Measurements from ENCODE around the gene GREB1.

The GREB1 gene, protein sequence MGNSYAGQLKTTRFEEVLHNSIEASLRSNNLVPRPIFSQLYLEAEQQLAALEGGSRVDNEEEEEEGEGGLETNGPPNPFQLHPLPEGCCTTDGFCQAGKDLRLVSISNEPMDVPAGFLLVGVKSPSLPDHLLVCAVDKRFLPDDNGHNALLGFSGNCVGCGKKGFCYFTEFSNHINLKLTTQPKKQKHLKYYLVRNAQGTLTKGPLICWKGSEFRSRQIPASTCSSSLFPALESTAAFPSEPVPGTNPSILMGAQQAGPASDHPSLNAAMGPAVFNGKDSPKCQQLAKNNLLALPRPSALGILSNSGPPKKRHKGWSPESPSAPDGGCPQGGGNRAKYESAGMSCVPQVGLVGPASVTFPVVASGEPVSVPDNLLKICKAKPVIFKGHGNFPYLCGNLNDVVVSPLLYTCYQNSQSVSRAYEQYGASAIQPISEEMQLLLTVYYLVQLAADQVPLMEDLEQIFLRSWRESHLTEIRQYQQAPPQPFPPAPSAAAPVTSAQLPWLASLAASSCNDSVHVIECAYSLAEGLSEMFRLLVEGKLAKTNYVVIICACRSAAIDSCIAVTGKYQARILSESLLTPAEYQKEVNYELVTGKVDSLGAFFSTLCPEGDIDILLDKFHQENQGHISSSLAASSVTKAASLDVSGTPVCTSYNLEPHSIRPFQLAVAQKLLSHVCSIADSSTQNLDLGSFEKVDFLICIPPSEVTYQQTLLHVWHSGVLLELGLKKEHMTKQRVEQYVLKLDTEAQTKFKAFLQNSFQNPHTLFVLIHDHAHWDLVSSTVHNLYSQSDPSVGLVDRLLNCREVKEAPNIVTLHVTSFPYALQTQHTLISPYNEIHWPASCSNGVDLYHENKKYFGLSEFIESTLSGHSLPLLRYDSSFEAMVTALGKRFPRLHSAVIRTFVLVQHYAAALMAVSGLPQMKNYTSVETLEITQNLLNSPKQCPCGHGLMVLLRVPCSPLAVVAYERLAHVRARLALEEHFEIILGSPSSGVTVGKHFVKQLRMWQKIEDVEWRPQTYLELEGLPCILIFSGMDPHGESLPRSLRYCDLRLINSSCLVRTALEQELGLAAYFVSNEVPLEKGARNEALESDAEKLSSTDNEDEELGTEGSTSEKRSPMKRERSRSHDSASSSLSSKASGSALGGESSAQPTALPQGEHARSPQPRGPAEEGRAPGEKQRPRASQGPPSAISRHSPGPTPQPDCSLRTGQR (N-terminal part only)

DNA sequence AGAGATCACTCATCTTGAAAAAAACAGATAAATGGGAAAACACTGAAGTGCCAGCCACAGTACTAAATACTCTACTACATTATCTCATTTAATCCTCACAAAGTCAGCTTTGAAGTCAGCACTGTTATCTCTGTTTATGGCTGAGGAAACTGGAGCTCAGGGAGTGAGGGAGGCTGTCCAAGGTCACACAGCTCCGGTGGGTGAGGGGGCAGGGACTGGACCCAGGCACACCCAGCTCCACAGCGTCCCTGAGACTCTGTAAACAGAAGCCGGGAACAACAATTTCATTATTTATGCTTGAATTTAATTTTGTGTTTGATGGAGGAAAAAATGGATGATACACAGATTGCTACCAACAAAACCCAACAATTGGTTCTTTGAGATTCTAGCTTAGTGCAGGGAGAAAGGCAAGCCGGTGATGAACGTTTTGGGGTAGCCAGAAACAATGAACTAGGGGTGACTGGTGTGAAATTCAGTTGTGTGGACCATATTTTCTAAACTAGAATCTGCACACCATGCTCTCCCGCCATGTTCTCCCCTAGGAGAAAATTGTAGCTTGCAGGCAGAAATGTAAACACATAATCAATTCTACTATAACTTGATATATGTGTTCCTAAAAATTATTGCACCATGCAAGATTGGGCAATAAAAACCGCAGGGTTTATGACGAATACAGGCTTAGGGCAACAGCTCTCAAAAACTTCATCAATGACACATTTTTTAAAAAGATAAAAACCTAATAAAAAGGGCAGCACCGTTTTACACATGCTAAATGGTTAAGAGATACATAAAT, at the start of gene GREB1:
Gene GREB1 (plus strand): TSS at position 768 of the 793 bp plus-strand sequence. CDS start 22,570 bp downstream, outside the sequence.
- DNase-seq (ENCODE audit: low read depth) = no peak

DNA sequence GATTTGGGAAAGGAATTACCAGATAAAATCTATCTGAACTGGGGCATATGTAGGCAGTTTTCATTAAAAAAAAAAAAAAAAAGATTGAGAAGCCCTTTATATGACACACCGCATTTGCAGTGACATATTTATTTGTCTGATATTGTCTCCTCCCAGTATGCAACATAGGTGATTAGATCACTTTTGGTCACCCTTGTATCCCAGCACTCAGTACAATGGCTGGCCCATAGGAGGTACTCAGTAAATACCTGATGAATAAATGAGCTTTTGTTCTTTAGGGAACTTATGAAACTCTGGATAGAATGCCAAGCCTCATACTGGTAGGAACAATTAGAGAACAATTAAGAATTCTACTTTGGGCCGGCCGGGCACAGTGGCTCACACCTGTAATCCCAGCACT, 45.0 kb upstream of the GREB1 start:
- no peak for DNase-seq (ENCODE audit: low read depth)

DNA sequence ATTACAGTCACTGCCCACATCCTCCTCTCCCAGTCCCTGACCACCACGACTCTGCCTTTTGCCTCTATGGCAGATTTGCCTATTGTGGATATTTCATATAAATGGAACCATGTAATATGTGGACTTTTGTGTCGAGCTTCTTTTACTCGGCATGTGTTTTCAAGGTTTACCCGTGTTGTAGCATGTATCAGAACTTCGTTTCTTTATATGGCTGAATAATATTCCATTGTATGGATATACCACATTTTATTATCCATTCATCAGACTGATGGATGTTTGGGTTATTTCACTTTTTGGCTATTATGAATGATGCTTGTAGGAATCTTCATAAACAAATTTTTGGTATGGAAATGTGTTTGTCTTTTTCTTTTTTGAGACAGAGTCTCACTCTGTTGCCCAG, 43.7 kb upstream of the GREB1 start:
- DNase-seq (ENCODE audit: low read depth) = no peak

DNA sequence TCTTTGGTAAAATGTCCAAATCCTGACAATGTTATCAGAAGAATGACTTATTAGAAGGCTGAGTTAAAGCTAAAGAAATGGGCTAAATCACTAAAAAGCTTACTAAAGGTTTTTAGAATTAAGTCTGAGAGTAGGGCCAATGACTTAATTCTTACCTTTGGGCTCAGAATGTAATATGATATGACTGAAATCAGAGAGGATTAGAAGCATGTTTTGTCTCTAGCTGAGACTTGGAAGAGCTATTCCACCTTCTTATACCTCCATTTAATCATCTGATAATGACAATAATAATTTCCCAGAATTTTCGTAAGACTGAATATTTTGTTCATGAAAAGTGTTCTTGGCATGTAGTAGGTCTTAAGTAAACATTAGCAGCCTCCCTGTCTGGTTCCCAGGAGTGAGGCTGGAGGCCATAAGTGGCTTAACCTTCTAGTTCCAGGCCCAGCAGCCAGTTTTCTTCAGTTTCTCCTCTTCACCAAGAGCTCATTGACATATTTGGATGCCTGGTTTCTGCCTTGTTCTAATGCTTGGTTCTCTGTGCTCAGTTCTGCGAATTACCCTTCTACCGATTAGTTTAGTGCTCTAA, 42.4 kb upstream of the GREB1 start:
- DNase-seq (ENCODE audit: low read depth) = no peak

DNA sequence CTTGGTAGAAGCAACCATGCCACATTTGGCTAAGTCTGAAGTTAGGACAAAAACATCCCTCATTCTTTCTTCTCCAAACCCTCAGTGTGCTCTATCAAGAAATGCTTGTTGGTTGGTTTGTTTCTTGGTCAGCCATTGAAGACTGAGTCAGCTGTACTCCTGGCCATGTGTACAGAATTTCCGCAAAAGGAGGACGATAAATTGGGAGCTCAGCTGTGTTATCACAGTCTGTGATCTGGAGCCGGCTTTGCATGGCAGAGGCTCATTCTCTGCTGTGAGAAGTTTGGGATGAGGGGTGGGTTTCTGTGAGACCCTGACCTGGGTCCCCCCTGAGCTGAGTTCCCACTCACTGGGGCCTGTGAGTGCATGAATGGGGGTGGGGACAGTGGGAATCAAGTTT, 41.6 kb upstream of the GREB1 start:
- DNase-seq (ENCODE audit: low read depth) = no peak

DNA sequence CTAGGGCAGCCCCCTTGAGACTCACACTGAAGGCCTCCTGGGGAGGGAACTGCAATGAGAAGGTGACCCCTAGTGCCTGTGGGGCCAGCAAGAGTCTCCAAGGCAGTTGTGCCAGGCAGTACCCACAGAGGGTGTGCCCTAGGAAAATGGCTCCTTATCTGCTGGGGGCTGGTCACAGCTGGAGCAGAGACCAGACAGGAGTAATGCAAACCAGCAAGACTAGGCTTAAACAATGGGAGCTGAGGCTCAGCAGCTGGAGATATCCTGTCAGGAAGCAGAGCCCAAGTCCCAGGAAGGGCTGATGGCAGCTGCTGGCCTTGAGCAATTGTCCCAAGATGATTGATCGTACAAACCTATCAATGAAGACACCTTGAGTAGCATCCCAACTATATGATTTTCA, 41.1 kb upstream of the GREB1 start:
- DNase-seq (ENCODE audit: low read depth) = no peak

DNA sequence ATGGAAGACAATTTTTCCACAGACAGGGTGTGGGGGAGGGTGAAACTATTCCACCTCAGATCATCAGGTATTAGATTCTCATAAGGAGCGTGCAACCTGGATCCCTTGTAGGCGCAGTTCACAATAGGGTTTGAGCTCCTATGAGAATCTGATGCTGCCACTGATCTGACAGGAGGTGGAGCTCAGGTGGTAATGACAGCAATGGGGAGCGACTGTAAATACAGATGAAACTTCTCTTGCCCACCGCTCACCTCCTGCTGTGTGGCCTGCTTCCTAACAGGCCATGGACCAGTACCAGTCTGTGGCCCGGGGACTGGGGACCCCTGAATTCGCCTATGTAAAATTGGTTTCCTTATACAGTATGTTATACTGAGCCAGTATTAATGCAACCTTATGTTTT, 40.6 kb upstream of the GREB1 start:
- no peak for DNase-seq (ENCODE audit: low read depth)

DNA sequence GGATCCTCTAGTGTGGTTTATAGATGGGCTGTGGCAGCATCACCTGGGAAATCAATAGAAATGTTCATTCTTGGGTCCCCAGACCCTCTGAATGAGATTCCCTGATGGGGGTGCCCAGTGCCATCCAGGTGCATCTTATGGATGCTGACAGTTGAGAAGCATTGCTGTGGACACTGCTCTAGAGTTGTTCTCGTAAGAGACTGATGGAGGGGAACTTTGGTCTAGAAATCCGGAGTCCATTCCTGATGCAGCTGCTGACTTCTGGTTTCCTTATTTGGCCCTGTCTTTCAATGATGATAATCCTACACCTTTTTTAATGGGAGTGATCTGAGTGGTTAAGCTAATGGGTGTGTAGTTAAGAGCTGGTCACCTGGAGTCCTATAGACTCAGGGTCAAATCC, 39.5 kb upstream of the GREB1 start:
- DNase-seq (ENCODE audit: low read depth) = no peak

DNA sequence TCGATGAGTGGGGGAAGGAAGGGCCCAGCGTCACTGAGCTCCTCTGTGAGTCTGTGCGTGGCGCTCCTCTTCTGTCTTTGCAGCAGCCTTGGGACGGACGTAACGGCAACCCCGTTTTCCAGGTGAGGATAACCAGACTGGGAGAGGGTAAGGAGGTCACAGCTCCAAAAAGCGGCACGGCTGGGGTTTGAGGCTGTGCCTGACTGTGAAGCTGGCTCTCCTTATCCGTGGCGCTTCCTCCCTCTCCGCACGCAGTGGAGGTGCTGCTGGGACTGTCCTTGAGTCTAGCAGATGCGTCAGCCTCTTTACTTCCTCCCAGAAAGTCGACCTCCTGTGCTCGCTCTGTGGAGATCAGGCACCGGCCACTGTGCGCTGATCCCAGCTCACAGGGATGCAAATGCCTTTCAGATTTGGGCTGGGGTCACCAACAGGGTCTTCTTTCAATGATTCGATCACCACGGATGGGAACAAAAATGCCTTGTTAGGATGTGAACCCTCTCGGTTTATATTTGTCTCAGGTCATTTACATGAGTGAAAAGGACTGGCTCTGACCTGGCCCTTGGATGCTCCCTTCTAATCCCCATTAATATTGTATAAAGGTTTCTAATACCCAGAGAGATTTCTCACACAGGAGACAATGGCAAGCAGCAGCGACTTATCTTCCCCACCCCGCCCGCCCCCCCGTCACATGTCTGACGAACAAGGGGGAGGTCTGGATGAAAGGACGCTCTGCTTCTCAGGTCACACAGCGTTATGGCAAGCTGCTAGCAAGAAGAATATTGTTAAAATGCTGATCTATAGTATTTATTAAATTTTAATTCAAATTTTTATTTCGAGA, 37.8 kb upstream of the GREB1 start:
- DNase-seq (ENCODE audit: low read depth) = no peak

DNA sequence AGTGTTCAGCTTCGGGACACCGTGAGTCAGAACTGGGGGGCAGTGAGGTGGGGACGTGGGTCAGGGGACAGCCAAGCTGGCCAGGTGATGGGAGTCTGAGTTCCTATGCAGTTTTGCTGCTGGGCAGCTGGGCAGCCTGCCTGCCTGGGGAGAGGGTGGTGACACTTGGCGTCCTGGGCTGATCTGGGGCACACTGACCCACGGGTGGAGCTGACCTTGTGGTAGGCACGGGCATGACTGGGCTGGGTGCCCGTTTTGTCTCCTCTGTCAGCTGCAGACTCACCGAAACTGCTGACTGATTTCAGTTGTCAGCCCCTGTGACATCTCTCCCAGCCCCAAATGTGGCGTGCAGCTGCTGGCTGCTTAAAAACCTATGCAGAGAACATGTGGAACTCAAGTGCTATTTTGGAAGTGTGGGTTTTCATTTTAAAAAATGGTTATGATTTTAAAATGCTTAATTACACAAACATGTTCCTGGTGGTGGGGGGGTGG, 35.3 kb upstream of the GREB1 start:
- no peak for DNase-seq (ENCODE audit: low read depth)

DNA sequence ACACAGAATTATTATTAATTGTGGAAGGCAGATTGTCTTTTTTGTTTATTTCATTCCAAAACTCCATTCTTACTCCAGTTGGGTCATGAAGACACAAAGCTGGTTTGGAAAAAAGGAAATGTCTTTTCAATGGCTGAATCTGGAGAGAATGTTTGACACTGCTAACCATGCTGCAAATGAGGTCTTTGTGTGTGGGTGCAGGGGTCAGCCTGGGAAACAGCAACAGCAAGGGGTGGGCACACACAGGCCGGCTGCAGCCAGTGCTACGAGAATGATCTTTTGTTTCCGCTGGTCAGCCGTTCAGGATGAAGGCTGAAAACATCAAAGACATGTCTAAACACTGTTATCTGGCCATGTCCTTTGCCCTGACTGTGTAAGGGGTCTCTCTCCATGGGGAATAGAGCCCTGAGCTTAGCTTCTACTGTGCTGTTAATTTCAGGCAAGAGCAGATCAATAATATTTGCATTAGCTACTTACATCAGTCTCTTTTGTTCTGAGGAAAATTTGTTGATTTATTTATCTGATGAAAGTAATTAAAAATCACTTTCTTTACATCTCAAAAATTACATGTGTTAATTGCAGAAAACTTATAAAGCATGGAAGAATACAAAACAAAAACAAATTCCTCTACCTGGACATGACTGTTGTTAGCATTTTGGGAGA, 34.6 kb upstream of the GREB1 start:
- no peak for DNase-seq (ENCODE audit: low read depth)

DNA sequence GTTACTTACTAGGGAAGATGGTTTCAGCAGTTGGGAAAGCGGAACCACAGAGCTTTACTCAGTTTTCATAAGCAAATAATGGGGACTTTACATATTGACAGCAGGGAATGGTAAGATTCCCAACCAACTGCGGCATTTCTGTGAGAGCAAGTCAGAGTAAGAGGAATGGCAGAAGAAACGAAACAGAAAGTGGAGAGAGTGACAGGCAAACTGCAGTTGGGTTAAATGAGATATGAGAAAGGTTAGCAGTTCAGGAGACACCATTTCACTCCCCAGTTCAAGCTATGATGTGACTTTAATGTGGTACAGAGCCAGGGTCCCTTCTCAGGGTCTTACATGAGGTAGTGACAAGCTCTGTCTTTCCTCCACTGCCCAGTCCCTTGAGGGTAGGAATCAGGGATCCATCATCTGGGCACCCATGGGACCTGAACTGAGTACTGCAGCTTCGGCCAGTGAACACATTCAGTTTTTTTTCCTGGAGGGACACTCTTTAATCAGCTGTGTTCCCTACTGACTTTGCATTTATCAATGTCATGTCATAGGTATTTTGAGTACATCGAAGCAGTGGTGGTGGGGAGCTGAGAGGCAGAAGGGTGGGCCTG, 33.0 kb upstream of the GREB1 start:
- DNase-seq (ENCODE audit: low read depth) = no peak

DNA sequence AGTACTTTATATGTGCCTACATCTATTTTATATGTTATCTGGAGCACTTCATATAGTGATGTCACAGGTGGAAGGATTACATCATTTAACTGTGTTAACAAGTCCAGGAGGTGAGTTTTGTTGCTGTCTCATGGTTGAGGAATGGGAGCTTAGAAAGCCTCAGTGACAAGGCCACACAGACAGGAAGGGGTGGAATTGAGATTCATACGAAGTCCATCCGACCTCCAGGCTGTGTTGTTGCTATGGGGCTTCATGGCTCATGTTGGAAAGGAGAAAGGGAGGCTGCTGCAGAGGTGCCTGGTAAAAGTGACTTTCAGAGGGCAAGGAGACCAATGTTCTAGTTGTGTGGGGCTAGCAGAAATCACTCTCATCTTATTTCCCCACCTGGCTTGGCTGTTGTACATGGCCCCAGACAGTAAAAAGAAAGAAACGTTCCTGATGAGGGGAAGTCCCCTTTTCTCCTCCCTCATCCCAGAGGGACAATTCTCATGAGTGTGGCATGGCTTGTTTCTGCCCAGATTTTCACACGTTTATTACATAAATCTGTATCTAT, 31.0 kb upstream of the GREB1 start:
- DNase-seq (ENCODE audit: low read depth) = no peak

DNA sequence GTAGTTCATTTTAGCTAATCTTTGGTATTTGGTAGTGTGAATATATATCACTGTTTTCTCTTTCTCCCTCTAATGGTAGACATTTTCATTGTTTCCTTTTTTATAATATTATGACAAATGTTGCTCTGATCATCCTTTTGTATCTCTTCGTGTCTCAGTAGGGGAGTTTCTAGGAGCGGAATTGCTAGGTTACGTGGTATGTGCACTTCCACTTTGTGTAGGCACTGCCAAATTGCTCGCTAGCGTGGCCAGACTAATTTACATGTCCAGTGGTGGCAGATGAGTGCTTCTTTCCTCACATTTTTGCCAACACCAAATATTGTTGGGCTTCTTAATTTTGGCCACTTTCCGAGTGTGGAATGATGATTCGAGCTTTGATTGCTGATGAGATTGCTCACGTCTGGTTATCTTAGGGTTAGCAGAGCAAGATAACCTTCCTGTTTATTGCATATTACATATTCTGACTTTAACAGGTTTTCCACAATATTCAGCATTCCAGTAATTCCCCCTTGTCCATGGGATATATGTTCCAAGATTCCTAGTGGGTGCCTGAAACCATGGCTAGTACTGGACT, 30.4 kb upstream of the GREB1 start:
- DNase-seq (ENCODE audit: low read depth) = no peak

DNA sequence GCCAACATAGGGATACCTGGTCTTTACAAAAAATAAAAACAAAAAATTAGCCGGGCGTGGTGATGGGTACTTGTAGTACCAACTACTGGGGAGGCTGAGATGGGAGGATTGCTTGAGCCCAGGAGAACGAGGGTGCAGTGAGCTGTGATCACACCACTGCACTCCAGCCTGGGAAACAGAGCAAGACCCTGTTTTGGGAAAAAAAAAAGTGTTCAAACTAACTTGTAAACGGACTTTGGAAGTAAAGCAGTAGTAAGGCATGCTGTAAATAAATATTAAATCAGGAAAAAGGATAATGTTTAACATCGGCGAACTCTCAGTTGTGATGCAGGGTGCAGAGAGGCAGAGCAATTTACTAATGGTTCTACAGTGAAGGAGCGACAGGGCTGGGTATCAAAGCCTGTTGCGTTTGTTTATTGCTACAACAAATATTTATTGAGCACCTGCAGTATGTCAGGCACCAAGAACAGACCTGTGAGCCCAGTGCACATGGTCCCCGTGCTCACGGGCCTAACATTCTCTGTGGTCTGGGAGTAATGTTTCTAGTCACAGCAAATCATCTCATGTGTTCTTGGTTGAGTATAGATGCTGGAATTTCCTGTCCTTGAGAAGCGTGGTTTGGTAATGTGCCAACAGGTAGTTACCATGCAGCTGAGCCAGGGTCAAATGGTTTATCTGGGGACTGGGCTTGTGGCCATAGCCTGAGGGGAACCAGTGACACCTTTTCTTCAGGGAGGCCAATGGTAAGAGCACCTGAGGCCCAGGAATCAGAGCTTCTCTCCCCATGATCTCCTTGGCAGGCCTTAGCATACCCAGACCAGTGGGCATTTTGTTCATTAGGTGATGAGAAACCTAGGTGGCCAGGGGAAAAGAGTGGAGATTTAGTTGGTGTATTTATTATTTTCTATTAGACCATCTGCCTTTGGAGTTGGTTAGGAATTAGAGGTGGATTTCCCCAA, 27.9 kb upstream of the GREB1 start:
- DNase-seq (ENCODE audit: low read depth) = no peak

DNA sequence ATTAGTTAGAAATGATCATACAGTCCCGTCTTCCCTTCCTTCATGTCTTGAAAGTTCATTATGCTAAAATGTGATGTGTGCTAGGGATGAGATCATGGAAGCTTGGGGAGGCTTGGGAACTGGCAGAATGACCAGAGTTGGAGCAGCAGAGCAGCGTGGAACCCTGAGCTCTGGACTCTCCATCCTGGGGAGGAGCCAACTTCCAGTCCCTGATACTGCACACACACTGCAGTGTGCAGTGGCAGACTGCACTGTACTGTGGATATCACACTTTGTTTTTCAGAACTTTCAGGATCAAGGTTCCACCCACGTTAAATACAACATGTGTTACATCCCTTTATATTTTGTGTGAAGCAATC, 27.3 kb upstream of the GREB1 start:
- no peak for DNase-seq (ENCODE audit: low read depth)

DNA sequence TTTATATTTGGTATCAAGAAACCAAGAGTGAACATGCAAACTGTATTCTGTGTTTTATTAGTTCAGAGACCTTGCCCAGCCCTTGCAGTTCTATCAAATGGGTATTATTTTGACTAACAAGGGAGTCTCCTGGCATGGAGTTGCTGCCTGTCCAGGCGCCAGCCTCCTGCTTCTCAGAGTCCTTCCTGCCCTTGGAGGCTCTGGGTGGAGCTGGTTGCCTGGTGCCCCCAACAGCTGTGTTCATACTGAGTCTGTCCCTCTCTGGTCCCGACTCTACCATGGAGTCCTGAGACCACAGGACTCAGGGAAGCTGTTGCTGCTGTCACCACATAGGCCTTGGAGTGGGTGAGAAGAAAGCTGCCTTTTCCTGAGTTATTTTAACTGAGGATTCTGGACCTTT, 26.3 kb upstream of the GREB1 start:
- no peak for DNase-seq (ENCODE audit: low read depth)

DNA sequence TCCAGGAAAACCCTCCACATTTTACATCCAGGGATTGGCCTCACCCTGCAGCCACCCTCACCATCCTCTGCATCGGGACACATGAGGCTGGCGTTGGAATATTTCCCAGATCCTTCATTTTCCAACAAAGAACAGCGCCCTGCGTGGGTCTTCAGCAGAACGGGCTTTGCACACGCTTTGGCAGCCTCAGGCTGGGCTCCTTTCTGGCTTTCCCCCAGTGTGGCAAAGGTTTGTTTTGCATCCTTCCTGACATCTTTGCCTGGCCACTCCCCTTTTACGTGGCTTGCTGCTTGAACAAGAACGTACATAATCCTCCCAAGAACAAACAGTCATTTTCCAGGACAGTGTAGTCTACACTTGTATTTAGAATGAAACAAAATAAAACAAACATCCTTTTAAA, 25.6 kb upstream of the GREB1 start:
- DNase-seq (ENCODE audit: low read depth) = no peak

All from activated T-cell treated with anti-CD3 and anti-CD28 coated beads for 1 hour (primary cell).